B cell (primary cell): ENCODE data around the gene RAB6B.

ENCODE experiments used
- EZH2 ChIP-seq: IDR thresholded peaks from 2 replicates; pipeline ENCODE4 v1.6.1; 2012; ENCODE audit warnings: borderline replicate concordance, low read depth, mild to moderate bottlenecking, moderate library complexity, low read length; ENCODE audit not compliant: insufficient read depth, poor library complexity, severe bottlenecking
- TF ChIP-seq, protein P1 (sequence below): fragments of 200-600 bp; IDR thresholded peaks from one replicate; pipeline ENCODE4 v1.8.0; 2022; ENCODE audit warnings: antibody characterized with exemption, mild to moderate bottlenecking

DNA sequence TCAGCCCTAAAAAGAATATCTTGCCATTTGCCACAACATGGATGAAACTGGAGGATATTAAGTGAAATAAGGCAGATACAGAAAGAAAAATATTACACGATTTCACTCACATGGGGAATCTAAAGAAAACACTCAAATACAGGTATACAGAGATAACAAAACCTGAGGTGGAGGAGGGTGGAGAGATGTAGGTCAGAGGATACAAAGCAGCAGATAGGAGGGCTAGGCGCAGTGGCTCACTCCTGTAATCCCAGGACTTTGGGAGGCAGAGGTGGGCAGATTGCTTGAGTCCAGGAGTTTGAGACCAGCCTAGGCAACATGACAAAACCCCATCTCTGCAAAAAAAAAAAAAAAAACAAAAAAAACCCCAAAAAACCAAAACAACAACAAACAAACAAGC, 113.2 kb downstream of the RAB6B start:
- TF ChIP-seq, protein P1, sequence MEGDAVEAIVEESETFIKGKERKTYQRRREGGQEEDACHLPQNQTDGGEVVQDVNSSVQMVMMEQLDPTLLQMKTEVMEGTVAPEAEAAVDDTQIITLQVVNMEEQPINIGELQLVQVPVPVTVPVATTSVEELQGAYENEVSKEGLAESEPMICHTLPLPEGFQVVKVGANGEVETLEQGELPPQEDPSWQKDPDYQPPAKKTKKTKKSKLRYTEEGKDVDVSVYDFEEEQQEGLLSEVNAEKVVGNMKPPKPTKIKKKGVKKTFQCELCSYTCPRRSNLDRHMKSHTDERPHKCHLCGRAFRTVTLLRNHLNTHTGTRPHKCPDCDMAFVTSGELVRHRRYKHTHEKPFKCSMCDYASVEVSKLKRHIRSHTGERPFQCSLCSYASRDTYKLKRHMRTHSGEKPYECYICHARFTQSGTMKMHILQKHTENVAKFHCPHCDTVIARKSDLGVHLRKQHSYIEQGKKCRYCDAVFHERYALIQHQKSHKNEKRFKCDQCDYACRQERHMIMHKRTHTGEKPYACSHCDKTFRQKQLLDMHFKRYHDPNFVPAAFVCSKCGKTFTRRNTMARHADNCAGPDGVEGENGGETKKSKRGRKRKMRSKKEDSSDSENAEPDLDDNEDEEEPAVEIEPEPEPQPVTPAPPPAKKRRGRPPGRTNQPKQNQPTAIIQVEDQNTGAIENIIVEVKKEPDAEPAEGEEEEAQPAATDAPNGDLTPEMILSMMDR, result no peak
- no peak for TF ChIP-seq EZH2
